BJ (cell line): Measurements from ENCODE around the gene ANKRD49. TPM values are rescaled to one million over a fixed set of nuclear protein-coding genes. Genes with fewer than 3 reads are reported as not detected.

Experiments used
- CTCF ChIA-PET: fragments of 350-600 bp; formaldehyde crosslinking; extraction: SDS; loops from one replicate; lab custom pipeline; 2021; ENCODE audit warnings: antibody characterized with exemption, inconsistent platforms; lab: Yijun Ruan, JAX
- POLR2A ChIA-PET: fragments of 300-600 bp; sonication (Branson Sonifier 250); formaldehyde crosslinking; extraction: SDS; loops from one replicate; lab custom pipeline; 2021; ENCODE audit warnings: antibody characterized with exemption; lab: Charles Lee
- DNase-seq: peaks from one replicate; pipeline ENCODE4 v3.0.0-alpha.2; 2011; ENCODE audit warnings: low read depth
- H3K27me3 ChIP-seq: 2 replicates; pipeline ENCODE4 v1.6.0; 2011; ENCODE audit warnings: low read length; ENCODE audit not compliant: control insufficient read depth, insufficient read depth
- H3K36me3 ChIP-seq: 2 replicates; pipeline ENCODE4 v1.5.1; 2011; ENCODE audit warnings: low read length; ENCODE audit not compliant: control insufficient read depth, insufficient read depth
- H3K4me3 ChIP-seq: 2 replicates; pipeline ENCODE4 v1.5.1; 2011; ENCODE audit warnings: low read depth, mild to moderate bottlenecking, control low read depth, low read length
- polyA plus RNA-seq: library from polyadenylated mRNA; depleted of rRNA; stranded (reverse); fragments of >200 nt; gene quantifications from 2 replicates; pipeline ENCODE4 v1.2.3, GENCODE V29; 2011; rRNA removed
- small RNA-seq: library from RNA; depleted of rRNA; stranded (forward); fragments of <200 nt; gene quantifications from one replicate; pipeline ENCODE3, GENCODE V24; 2012; ENCODE audit warnings: low replicate concordance, low read depth; ENCODE audit not compliant: insufficient read length
- TF ChIP-seq, protein P1 (sequence below): IDR thresholded peaks from 2 replicates; pipeline ENCODE4 v1.5.1; 2011; ENCODE audit warnings: low read depth, mild to moderate bottlenecking, control low read depth, inconsistent platforms, low read length, moderate library complexity; ENCODE audit not compliant: insufficient read depth

The ANKRD49 gene
- polyA plus RNA-seq, 1 experiment, result 8.1 TPM

DNA sequence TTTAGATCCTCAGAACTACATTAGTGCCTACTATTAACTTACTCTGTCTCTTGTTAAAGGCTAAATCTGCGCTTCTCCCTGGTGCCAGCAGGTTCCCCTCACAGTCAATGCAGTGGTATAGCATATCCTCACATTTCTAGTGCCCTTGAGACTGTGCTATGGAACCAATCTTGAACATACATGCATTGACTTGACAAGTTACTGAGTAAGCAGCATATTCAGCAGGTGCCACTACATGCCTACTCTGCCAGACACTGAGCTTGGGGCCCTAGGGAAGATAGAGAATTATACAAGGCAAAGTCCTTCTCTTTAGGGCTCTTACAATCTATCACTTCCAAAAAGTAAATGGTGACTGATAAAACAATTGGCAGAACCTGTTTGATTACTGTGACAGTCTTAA, 53.1 kb downstream of the ANKRD49 start:
- ChIA-PET CTCF (interaction anchor here (0.7 kb wide), 1 partner anchor 30 kb away, joined by 3 read pairs; no protein-coding TSS in a partner anchor), POLR2A (no interaction called here)
- DNase-seq, result no peak

DNA sequence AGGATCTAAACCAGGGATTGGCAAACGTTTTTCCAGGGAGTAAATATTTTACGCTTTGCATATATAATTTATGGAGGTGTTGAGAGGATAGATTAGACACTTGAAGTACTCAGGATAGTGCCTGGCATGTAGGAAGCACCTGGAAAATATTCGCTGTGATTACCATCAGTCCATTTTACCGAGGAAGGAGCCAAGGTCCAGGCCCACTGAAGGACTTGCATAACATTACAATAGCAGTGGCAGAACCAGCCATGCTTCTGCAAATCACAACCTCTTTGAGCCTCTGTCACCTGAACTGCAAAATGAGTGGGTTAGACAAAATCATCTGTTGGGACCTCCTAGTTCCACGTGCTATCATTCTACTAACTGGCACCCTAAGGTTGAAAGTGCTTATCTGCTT, 55.4 kb downstream of the ANKRD49 start:
- TF ChIP-seq, protein P1, sequence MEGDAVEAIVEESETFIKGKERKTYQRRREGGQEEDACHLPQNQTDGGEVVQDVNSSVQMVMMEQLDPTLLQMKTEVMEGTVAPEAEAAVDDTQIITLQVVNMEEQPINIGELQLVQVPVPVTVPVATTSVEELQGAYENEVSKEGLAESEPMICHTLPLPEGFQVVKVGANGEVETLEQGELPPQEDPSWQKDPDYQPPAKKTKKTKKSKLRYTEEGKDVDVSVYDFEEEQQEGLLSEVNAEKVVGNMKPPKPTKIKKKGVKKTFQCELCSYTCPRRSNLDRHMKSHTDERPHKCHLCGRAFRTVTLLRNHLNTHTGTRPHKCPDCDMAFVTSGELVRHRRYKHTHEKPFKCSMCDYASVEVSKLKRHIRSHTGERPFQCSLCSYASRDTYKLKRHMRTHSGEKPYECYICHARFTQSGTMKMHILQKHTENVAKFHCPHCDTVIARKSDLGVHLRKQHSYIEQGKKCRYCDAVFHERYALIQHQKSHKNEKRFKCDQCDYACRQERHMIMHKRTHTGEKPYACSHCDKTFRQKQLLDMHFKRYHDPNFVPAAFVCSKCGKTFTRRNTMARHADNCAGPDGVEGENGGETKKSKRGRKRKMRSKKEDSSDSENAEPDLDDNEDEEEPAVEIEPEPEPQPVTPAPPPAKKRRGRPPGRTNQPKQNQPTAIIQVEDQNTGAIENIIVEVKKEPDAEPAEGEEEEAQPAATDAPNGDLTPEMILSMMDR, result no peak
- H3K4me3 ChIP-seq, result no peak overlapping the region
- no peak for DNase-seq
- no peaks in the 10 kb centered on the region; the same call in 1 of the 2 replicates for H3K36me3 ChIP-seq
- no peaks in the 10 kb centered on the region for H3K27me3 ChIP-seq
- ChIA-PET CTCF (interaction anchor here (1.4 kb wide), 1 partner anchor 10 kb away, joined by 3 read pairs; no protein-coding TSS in a partner anchor), POLR2A (no interaction called here)

More for the DNA sequence above, 53.1 kb downstream of the ANKRD49 start:
- no peaks in the 10 kb centered on the region; the same call in 1 of the 2 replicates for H3K36me3 ChIP-seq
- H3K27me3 ChIP-seq, result no peaks in the 10 kb centered on the region
- H3K4me3 ChIP-seq, result no peak overlapping the region
- TF ChIP-seq, protein P1, result no peak

Small RNA genes lying within 50 kb of the gene (small RNA-seq; reads per million reads assigned to genes)
- gene MIR548L, result 4.0 reads per million, percentile 53 among the genes with 10 or more reads in this experiment

Other genes with a start within 250 kb of the ANKRD49 start
- gene IZUMO1R, start 189.4 kb upstream of the ANKRD49 start, polyA plus RNA-seq, result not detected in 2 replicates
- 0.04 TPM in 1 of 2 replicates, not detected in the other for gene GPR83, start 92.6 kb upstream of the ANKRD49 start, polyA plus RNA-seq
- gene MRE11, start 140 bp upstream of the ANKRD49 start, polyA plus RNA-seq, result 2.6 and 7.8 TPM in 2 replicates
- not detected in 2 replicates for gene C11orf97, start 18.5 kb downstream of the ANKRD49 start, polyA plus RNA-seq
- gene FUT4, start 49.9 kb downstream of the ANKRD49 start, polyA plus RNA-seq, result 1.9 and 2.3 TPM in 2 replicates
- 1.6 and 2.7 TPM in 2 replicates for gene PIWIL4, start 73.4 kb downstream of the ANKRD49 start, polyA plus RNA-seq